Measurements from ENCODE around the gene SFMBT2.

SFMBT2 gene

GRCh38 chr10:7165500-7166177 is 245.2 kb downstream of the SFMBT2 start:
- in situ Hi-C loops (cut with HindIII; ENCODE audit: low sequenced_read_pairs), result no loop called here
- DNase-seq (ENCODE audit: low read depth, low spot score), result no peak
- TF ChIP-seq CTCF (IDR thresholded peaks at IDR 0.05; ENCODE audit: low read depth, low read length), result no peak
- no peak overlapping the region for H3K4me3 ChIP-seq (ENCODE audit: low read depth, low read length)

- no peak for DNase-seq (ENCODE audit: low read depth, low spot score)
- TF ChIP-seq CTCF (IDR thresholded peaks at IDR 0.05; ENCODE audit: low read depth, low read length), result no peak
- in situ Hi-C loops (cut with HindIII; ENCODE audit: low sequenced_read_pairs), result no loop called here
- H3K4me3 ChIP-seq (ENCODE audit: low read depth, low read length), result no peak overlapping the region
These were observed 245.9 kb downstream of the SFMBT2 start for GRCh38 chr10:7164955-7165354.

- no peak for TF ChIP-seq CTCF (IDR thresholded peaks at IDR 0.05; ENCODE audit: low read depth, low read length)
- H3K4me3 ChIP-seq (ENCODE audit: low read depth, low read length), result no peak overlapping the region
- no peak for DNase-seq (ENCODE audit: low read depth, low spot score)
- in situ Hi-C loops (cut with HindIII; ENCODE audit: low sequenced_read_pairs), result no loop called here
These were observed 248.5 kb downstream of the SFMBT2 start for GRCh38 chr10:7162331-7162730.

- DNase-seq (ENCODE audit: low read depth, low spot score), result no peak
- H3K4me3 ChIP-seq (ENCODE audit: low read depth, low read length), result no peak overlapping the region
- no peak for TF ChIP-seq CTCF (IDR thresholded peaks at IDR 0.05; ENCODE audit: low read depth, low read length)
- in situ Hi-C loops (cut with HindIII; ENCODE audit: low sequenced_read_pairs), result no loop called here
These were observed 249.2 kb downstream of the SFMBT2 start for GRCh38 chr10:7161484-7162250.

GRCh38 chr10:7159928-7160327 is 250.9 kb downstream of the SFMBT2 start:
- no peak for TF ChIP-seq CTCF (IDR thresholded peaks at IDR 0.05; ENCODE audit: low read depth, low read length)
- H3K4me3 ChIP-seq (ENCODE audit: low read depth, low read length), result no peak overlapping the region
- in situ Hi-C loops (cut with HindIII; ENCODE audit: low sequenced_read_pairs), result no loop called here
- DNase-seq (ENCODE audit: low read depth, low spot score), result no peak

- no peak overlapping the region for H3K4me3 ChIP-seq (ENCODE audit: low read depth, low read length)
- no peak for TF ChIP-seq CTCF (IDR thresholded peaks at IDR 0.05; ENCODE audit: low read depth, low read length)
- no peak for DNase-seq (ENCODE audit: low read depth, low spot score)
- in situ Hi-C loops (cut with HindIII; ENCODE audit: low sequenced_read_pairs), result no loop called here
These were observed 251.3 kb downstream of the SFMBT2 start for GRCh38 chr10:7159517-7159916.
